IgD-negative memory B cell (primary cell): Measurements from ENCODE around the gene NPBWR2. TPM values are rescaled to one million over a fixed set of nuclear protein-coding genes. Genes with fewer than 3 reads are reported as not detected.

Source experiments
- H3K27ac Mint-ChIP-seq, 3 donors: one replicate each; pipeline ENCODE4 v1.8.0; 2020 to 2022; ENCODE audit warnings: mild to moderate bottlenecking in 3 of 3, mixed read lengths in 3 of 3, moderate library complexity in 1 of 3
- H3K27me3 Mint-ChIP-seq: one replicate; pipeline ENCODE4 v1.8.0; 2021; ENCODE audit warnings: mixed read lengths
- H3K36me3 Mint-ChIP-seq: one replicate; pipeline ENCODE4 v1.8.0; 2020; ENCODE audit warnings: mild to moderate bottlenecking, mixed read lengths
- H3K4me1 Mint-ChIP-seq, 3 donors: one replicate each; pipeline ENCODE4 v1.8.0; 2020 to 2022; ENCODE audit warnings: mixed read lengths in 3 of 3, mild to moderate bottlenecking in 1 of 3
- H3K4me3 Mint-ChIP-seq, 4 donors: one replicate each; pipeline ENCODE4 v1.8.0; 2020 to 2022; ENCODE audit warnings: mild to moderate bottlenecking in 4 of 4, mixed read lengths in 4 of 4, moderate library complexity in 3 of 4
- H3K9me3 Mint-ChIP-seq, 3 donors: one replicate each; pipeline ENCODE4 v1.8.0; 2020 to 2021; ENCODE audit warnings: mixed read lengths in 3 of 3, mild to moderate bottlenecking in 1 of 3
- polyA plus RNA-seq: library from polyadenylated mRNA; unstranded; fragments of 300-500 nt; fragmentation: Illumina TruSeq; gene quantifications from one replicate; pipeline ENCODE4 v1.2.3, GENCODE V29; 2021

The NPBWR2 gene
- polyA plus RNA-seq, 1 donor from 2014 or later: not detected

DNA sequence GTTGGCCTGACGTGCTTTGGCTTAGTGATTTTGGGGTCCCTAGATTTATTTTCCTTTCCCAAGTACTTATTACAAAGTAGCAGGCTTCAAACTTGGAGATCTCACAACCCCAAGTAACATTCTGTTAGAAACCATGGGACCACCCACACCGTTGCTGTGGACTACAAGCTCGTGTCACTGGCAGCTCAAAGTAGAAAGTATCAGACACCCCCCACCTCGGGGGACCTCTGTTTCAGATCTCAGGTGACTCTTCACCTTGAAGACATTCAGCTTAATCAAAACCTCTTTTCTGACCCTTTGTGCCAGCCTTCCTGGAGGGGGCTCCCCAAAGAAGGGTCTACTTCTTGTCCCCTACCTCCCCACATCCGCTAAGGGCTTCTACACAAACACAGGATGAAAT lies 41.2 kb upstream of the NPBWR2 start:
- Mint-ChIP-seq H3K4me3 (no peak overlapping the region), H3K36me3 (no peaks in the 10 kb centered on the region)

DNA sequence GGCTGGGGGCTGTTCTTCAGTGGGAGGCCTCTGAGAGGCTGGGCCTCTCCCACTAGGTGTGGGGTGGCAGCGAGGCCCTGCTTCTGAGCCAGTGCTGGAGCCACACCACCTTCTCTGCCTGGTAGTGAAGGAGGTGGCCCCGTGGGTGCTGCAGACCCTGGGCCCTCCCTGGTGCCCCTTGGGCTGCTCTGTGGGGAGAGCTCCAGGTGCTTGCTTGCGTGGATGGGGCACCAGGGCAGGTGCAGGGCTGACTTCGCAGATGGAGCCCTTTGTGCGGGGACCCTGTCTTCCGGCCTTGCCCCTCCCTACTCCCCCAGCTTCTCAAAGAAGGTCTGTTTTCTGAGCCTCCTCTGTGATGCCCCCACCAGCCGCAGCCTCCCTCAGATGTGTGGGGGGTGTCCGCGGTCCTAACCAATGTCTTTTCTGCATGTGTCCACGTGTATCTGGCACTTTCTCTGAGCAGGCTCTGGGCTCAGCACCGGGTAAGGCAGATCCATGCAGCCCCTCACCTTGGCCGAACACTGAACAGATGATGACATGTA lies 39.6 kb upstream of the NPBWR2 start:
- H3K27me3 Mint-ChIP-seq: no peaks in the 10 kb centered on the region
- H3K4me3 Mint-ChIP-seq: no peak overlapping the region
- H3K4me1 Mint-ChIP-seq: no peaks in the 10 kb centered on the region
- H3K36me3 Mint-ChIP-seq: no peaks in the 10 kb centered on the region
- H3K27ac Mint-ChIP-seq: no peak overlapping the region
- peaks cover 2 to 11% (median 4%) of the 10 kb centered on the region in 3 donors for H3K9me3 Mint-ChIP-seq

More for the DNA sequence above, 41.2 kb upstream of the NPBWR2 start:
- H3K9me3 Mint-ChIP-seq: peaks cover 2 to 11% (median 4%) of the 10 kb centered on the region in 3 donors
- no peak overlapping the region for H3K27ac Mint-ChIP-seq
- H3K27me3 Mint-ChIP-seq: no peaks in the 10 kb centered on the region
- H3K4me1 Mint-ChIP-seq: no peaks in the 10 kb centered on the region

DNA sequence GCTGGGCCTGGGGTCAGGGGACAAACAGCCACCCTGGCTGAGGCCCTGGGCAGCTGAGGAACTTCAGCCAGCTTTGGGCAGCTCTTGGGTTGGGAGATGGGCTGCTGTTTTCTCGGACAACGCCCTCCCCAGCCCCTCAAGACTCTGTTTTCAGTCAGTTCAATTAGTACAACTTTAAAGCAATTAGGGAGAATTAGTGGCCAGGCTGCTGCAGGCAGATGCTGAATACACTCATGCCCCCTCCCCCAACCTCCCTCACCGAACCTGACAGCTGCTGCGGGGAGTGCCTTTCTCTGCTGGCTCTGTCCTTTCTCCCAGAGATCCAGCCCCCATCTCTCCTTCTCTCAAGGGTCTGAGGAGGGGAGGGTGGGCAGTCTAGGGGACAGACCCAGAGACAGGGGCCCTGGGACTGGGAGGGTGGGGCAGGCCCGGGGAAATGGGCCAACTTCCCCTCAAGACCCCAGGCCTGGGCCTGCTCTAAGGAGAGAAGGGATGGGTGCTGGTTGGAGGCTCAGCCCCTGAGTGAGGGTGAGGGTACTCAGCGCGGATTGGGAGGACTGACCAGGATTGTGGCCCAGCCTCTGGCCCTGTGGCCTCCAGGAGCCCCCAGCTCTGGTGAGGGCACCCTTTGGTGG lies 39.1 kb upstream of the NPBWR2 start:
- H3K9me3 Mint-ChIP-seq: peaks cover 2 to 11% (median 4%) of the 10 kb centered on the region in 3 donors
- H3K4me1 Mint-ChIP-seq: no peaks in the 10 kb centered on the region
- H3K27ac Mint-ChIP-seq: no peak overlapping the region
- no peaks in the 10 kb centered on the region for H3K27me3 Mint-ChIP-seq
- H3K36me3 Mint-ChIP-seq: no peaks in the 10 kb centered on the region
- no peak overlapping the region for H3K4me3 Mint-ChIP-seq

DNA sequence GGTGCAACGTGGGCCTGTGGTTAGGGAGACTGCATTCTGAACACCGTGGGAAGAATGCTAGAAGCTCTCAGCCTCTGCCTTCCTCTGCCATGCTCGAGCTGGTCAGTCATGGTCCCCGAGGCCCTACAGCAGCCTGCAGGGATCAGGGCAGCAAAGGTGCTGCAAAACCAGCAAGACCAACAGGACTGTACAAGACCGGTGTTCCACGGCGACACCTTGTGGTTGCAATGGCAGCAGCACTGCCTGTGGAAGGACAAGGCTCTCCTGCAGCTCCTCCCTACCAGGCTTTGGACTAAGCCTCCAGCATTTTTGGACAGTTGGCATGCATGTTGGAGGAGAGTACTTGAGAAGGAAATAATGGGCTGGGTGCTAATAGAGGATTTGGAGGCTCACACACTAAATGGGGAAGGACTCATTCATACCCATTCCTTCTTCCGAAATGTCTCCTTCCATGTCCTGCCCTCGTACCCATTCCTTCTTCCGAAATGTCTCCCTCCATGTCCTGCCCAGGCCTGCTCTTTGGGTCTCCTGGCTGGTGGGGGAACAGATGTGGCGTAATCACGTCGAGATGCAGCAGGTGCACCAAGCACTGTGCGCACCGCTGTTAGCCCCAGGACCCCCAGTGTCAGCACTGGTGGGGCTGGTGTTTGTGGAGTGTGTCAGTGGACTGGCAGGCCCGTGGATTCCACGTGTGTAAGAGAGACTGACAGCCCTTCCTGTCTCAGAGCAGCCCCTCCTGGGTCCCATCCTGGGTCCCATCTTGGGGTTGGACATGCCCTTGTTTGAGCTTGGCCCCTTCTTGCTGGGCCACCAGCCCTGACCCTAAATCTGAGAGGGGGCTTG lies 38.3 kb upstream of the NPBWR2 start:
- Mint-ChIP-seq H3K4me3 (no peak overlapping the region), H3K27me3 (peaks cover 3% of the 10 kb centered on the region), H3K4me1 (no peaks in the 10 kb centered on the region), H3K27ac (no peak overlapping the region), H3K9me3 (peaks cover 2 to 11% (median 4%) of the 10 kb centered on the region in 3 donors), H3K36me3 (no peaks in the 10 kb centered on the region)

DNA sequence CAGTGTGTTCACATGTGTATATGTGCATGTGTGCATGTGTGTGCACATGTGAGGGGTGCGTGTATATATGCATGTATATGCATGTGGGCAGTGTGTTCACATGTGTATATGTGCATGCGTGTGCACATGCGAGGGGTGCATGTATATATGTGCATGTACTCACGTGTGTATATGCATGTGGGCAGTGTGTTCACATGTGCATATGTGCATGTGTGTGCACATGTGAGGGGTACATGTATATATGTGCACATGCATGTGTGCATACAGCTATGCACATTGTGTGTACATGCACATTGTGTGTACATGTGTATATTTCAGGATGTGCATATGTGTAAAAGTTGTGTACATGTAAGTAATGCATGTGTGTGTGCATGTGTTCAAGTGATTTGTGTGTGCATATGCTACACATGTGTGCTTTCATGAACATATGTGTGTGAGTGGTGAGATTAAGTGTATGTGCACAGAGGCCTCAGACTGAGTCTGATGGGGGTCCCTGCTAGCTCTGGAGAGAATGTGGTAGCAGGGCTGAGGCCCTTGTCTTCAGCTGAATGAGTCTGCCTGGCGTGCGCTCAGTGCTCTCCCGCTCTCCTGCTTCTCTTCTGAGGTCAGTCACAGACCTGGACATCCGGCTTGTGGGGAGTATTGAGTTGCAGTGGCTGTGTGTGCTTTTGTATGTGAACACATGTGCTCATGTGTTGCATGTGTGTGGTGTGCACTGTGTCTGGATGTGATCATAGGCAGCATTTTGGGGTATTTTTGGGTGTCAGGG lies 37.0 kb upstream of the NPBWR2 start:
- Mint-ChIP-seq H3K4me3 (no peak overlapping the region), H3K4me1 (no peaks in the 10 kb centered on the region), H3K27ac (peak overlapping the region in 1 of 3 donors; percentile 83), H3K27me3 (peaks cover 3% of the 10 kb centered on the region), H3K36me3 (no peaks in the 10 kb centered on the region), H3K9me3 (peaks cover 2 to 11% (median 4%) of the 10 kb centered on the region in 3 donors)

DNA sequence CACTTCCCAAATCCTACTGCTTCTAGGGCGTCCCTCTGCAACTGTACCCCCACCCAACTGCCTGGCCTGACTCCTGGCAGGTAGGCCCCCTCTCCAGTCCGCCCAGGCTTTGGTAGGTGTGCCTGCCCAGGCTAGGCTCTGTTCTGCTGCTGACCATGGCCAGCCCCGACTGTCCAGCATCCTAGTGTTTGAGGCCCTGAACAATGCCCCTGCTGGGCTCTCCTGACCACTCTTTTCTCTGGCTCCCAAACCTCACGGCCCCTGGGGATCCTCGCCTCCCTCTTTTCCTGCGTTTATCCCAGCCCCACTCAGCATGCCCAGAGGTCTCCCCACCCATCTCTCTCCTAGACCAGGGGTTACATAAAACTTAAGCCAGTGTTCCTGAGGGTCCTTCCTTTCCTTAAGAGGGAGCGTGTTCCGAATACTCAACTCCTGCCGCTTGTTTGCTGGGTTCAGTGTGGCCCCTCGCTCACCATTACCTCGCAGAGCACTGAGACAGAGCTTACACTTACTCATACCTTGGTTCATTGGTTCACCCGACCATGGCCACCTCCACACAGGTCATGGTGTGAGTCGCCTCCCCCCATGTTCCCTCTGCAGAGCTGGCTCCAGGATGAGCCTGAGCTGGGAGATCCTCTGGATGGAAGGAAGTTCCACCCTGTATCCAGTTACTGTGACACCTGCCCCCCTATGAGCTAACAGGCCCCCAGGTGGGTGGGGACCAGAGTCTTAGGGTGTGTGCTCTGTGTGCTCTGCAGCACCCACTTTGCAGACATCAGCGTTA lies 35.8 kb upstream of the NPBWR2 start:
- no peaks in the 10 kb centered on the region for H3K4me1 Mint-ChIP-seq
- H3K36me3 Mint-ChIP-seq: no peaks in the 10 kb centered on the region
- no peak overlapping the region for H3K4me3 Mint-ChIP-seq
- H3K27ac Mint-ChIP-seq: no peak overlapping the region
- H3K9me3 Mint-ChIP-seq: peaks cover 2 to 11% (median 4%) of the 10 kb centered on the region in 3 donors
- peaks cover 3% of the 10 kb centered on the region for H3K27me3 Mint-ChIP-seq

DNA sequence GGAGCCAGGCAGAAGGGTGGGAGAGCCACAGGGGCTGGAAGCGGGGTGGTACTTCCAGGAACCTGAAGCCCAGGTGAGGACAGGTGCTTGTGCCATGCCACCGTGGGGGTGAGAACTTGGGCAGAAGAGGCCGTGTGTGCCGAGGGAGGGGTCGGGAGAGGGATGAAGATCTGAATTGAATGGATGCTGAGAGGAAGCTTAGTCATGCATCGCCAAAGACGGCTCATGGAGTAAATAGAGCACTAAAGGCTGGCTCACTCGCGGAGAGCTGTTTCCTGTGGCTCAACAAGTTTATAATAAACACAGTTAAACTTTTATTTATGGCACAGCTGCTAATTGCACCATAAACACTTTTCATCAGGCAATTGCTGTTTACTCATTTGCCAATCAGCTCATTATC lies 35.2 kb upstream of the NPBWR2 start:
- H3K27ac Mint-ChIP-seq: no peak overlapping the region
- no peak overlapping the region for H3K4me3 Mint-ChIP-seq
- H3K4me1 Mint-ChIP-seq: no peaks in the 10 kb centered on the region
- H3K36me3 Mint-ChIP-seq: no peaks in the 10 kb centered on the region
- H3K9me3 Mint-ChIP-seq: peaks cover 2 to 11% (median 4%) of the 10 kb centered on the region in 3 donors
- H3K27me3 Mint-ChIP-seq: peaks cover 3% of the 10 kb centered on the region

DNA sequence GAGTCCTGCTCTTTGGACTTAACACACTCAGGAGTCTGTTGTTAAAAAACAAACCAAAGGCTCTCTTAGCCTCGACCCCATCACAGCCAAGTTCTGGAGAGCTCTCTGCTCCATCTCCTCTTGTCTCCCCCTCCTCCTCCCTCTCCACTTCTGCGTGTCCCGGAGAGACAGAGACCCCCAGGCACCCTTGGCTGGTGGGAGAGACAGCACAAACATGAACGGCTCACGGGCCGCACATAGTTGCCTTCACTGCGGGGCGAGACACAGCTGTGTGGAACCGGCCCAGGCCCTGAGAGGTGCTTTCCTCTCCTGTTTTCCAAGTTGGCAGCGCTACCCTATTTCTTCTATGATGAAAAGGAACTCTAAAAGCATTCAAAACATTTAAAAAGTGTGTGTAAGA lies 33.6 kb upstream of the NPBWR2 start:
- no peak overlapping the region for H3K27ac Mint-ChIP-seq
- no peaks in the 10 kb centered on the region for H3K36me3 Mint-ChIP-seq
- H3K4me3 Mint-ChIP-seq: no peak overlapping the region
- peaks cover 2 to 11% (median 4%) of the 10 kb centered on the region in 3 donors for H3K9me3 Mint-ChIP-seq
- H3K4me1 Mint-ChIP-seq: no peaks in the 10 kb centered on the region
- peaks cover 3% of the 10 kb centered on the region for H3K27me3 Mint-ChIP-seq

DNA sequence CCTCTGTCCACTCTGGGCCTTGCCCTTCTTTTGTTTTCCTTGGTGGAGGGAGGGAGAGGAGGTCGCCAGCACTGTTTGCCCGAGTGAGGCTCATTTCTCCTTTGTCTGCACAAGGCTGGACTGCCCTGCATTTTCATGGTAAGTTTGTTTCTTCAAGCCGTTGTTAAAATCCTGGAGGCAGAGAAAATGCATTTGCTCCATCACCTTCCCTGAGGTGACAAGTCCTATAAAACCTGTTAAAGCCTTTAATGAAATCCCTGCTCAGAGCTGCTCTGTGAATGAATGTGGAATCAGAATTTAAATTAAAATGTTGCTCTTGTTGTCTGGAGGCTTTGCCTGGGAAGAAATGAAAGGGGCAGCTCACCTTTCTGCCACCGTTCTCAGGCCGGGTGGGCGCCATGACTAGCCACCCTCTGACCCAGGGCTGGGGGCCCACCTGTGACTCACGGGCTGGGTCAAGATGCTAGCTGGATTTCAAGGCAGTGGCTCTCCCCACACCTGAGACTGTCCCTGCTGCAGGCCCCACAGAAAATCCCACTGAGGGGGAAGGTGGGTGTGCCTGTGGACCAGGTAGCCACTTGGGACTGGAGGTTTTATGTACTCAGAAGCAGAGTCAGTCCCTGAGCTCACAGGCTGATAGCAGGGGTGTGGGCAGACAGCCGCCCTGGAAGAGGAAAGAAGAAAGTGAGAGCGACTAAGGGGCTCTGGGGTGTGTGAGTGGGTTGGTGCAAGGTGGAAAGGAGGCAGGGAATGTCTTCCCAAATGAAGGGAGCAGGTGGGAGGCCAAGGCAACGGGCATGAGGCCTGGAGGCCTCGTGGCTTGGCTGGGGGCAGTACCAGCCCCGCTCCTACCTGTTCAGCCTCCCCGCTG lies 32.9 kb upstream of the NPBWR2 start:
- Mint-ChIP-seq H3K27me3 (peaks cover 3% of the 10 kb centered on the region), H3K4me3 (no peak overlapping the region)

DNA sequence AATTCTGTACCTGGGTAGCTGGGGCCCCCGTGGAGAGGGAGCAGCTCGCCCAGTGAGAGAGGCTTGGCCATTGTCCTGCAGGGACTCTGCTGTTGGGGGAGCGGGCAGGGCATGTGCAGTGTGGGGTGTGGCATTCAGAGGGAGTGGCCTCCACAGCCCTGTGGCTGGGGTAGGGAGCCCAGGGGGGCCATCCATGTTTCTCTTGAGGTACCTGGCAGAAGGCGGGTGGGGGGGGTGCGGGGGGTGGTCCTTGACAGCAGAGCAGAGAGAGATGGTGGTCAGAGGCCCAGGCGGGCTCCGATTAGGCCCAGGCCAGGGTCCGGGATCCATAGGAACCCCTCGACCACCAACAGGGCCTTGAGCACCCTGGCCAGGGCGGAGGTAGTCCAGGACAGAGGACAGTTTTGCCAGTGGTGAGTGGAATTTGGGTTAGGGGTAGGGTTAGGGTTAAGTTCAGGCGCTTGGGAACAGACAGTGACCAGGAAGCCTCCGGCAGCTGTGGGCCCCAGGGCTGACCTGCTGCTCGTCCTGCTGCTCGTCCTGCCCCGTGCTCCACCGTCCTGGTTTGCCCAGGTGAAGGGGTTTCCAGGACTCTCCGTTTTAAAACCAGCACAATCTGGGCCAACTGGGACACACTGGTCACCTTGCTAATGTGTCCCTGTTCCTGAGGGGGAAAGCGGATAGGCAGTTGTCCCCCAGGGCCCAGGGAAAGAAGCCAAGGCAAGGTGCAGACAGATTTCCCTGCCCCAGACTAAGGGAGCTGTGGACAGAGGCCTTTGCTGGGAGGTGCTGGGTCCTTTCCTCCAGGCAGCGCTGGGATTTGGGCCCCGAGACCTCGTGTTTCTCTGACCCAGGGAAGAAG lies 32.1 kb upstream of the NPBWR2 start:
- H3K4me1 Mint-ChIP-seq: no peaks in the 10 kb centered on the region
- no peak overlapping the region for H3K27ac Mint-ChIP-seq
- no peaks in the 10 kb centered on the region for H3K36me3 Mint-ChIP-seq
- H3K27me3 Mint-ChIP-seq: peaks cover 3% of the 10 kb centered on the region
- peaks cover 0 to 3% (median 2%) of the 10 kb centered on the region in 3 donors for H3K9me3 Mint-ChIP-seq
- H3K4me3 Mint-ChIP-seq: no peak overlapping the region

More for the DNA sequence above, 32.9 kb upstream of the NPBWR2 start:
- Mint-ChIP-seq H3K4me1 (no peaks in the 10 kb centered on the region), H3K9me3 (peaks cover 2 to 11% (median 4%) of the 10 kb centered on the region in 3 donors), H3K27ac (peak overlapping the region in 1 of 3 donors; percentile 31), H3K36me3 (no peaks in the 10 kb centered on the region)

DNA sequence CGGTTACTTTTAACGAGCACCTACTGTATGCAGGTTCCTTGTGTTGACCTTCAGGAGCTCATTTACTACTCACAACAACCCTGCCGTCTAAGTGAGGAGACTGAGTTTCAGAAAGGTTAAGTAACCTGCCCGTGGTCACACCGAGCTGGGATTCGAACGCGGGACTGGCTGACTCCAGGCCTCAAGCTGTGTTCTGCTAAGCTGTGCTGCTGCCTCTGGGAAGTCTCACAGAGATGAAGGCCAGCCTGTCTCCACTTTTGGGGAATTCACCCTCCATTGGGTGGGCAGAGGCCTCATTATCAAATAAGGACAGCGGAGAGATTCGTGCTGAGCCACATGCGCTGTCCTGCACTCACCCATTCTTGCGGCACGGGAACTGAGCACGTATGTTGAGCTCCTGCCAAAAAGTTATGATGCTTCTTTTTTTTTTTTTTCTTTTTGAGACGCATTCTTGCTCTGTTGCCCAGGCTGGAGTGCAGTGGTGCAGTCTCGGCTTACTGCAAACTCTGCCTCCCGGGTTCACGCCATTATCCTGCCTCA lies 31.0 kb upstream of the NPBWR2 start:
- Mint-ChIP-seq H3K36me3 (no peaks in the 10 kb centered on the region), H3K9me3 (no peaks in the 10 kb centered on the region), H3K27me3 (peaks cover 3% of the 10 kb centered on the region), H3K4me1 (no peaks in the 10 kb centered on the region), H3K27ac (no peak overlapping the region), H3K4me3 (no peak overlapping the region)

DNA sequence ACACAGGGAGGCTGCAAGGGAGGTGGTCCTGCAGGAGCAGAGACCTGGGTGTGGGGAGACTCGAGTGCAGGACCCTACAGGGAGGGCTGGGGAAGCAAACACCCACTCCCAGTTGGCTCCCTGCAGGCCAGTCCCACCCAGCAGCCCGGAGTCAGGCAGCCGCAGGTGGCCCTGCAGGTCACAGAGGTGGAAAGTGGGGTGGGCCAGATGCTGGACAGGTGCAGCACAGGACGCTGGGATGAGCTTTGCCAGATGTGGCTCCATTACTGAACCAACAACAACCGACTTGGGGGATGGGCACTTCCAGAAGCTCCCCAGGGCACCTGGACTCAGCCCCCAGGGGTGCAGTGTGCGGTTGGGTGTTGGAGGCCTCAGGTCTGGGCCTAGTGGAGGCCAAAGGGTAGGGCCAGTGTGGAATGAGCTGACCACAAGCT lies 30.2 kb upstream of the NPBWR2 start:
- H3K27ac Mint-ChIP-seq: no peak overlapping the region
- H3K4me3 Mint-ChIP-seq: no peak overlapping the region
- H3K36me3 Mint-ChIP-seq: no peaks in the 10 kb centered on the region
- no peaks in the 10 kb centered on the region for H3K9me3 Mint-ChIP-seq
- no peaks in the 10 kb centered on the region for H3K4me1 Mint-ChIP-seq
- H3K27me3 Mint-ChIP-seq: peaks cover 3% of the 10 kb centered on the region
